ENCODE data around the gene RPL7A. TPM values are rescaled to one million over a fixed set of nuclear protein-coding genes. Genes with fewer than 3 reads are reported as not detected.

RPL7A gene
- total and polyA plus RNA-seq, 2 of the 13 experiments (the other 11 are each of a cell fraction or from before 2014, with no cell fraction given) = 2,401 to 2,938 TPM

- TF ChIP-seq ZNF775 (CRISPR knock-in tag; IDR thresholded peaks at IDR 0.05; ENCODE audit: borderline replicate concordance) (0 out of 2 replicates have a peak, but pooled peaks have one; percentile 3), NFATC3 (CRISPR knock-in tag; IDR thresholded peaks at IDR 0.05) (no peak), MZF1 (CRISPR knock-in tag; IDR thresholded peaks at IDR 0.05; ENCODE audit: borderline replicate concordance) (no peak), ZNF501 (CRISPR knock-in tag; IDR thresholded peaks at IDR 0.05) (peak; percentile 28; the same call in 1 of the 2 replicates), PITX1 (CRISPR knock-in tag; IDR thresholded peaks at IDR 0.05) (no peak), NFKBIZ (CRISPR knock-in tag; IDR thresholded peaks at IDR 0.05) (no peak), ZNF451 (CRISPR knock-in tag; IDR thresholded peaks at IDR 0.05) (no peak), CBFB (CRISPR knock-in tag; IDR thresholded peaks at IDR 0.05) (no peak), SKI (IDR thresholded peaks at IDR 0.05; ENCODE audit: partially characterized antibody) (peak; percentile 46), KDM2A (CRISPR knock-in tag; IDR thresholded peaks at IDR 0.05; ENCODE audit: borderline replicate concordance, low read depth) (0 out of 2 replicates have a peak, but pooled peaks have one; percentile 12), ZNF660 (CRISPR knock-in tag; IDR thresholded peaks at IDR 0.05; ENCODE audit: borderline replicate concordance, low read depth) (no peak), PRDM4 (CRISPR knock-in tag; IDR thresholded peaks at IDR 0.05; ENCODE audit: borderline replicate concordance) (no peak), ZHX1 (CRISPR knock-in tag; IDR thresholded peaks at IDR 0.05; ENCODE audit: low read depth) (no peak)
Observed at GRCh38 chr9:133375116-133375723, 27.2 kb downstream of the RPL7A start (continued).

All from HepG2 (cell line).